ENCODE measurements around the gene MBP.

Gene MBP

DNA sequence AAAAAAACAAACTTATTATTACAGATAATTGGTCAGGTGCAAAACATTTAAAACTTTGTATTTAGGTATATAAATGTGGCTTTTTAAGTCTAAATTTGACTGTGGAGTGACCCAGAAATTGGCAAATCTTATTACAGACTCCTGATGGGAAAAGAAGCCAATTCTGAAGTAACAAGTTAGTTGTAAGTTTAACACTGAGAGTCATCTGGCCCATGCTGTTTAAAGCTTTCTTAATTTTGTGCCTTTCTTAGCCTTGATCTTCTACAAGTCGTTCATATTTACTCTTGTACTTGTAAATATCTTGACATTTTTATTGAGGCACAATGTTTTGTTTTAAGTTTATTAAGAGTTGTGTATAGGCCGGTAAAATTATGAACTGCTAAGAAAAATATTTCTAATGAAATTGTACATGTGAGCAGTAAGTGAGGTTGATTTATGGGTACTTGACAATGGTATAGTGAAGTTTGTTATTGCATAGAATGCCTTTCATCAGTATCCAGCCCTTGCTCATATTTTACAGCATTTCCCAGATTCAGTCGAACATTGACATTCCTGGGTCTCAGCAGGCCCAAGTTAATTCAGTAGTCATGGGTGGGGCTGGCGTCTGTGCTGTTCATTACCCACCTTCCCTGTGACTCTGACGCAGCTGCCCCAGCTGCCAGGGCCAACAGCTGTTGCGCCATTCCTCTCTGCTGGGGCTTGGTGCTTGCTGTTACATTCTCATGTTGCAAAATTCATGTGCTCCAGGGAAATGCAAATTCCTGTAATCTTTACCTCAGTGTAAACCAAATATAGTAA, 188.8 kb downstream of the MBP start:
- Mint-ChIP-seq H3K9me3 (peaks cover 13% of the 10 kb centered on the region), H3K27ac (no peak overlapping the region), H3K4me3 (no peak overlapping the region), H3K4me1 (no peaks in the 10 kb centered on the region), H3K36me3 (ENCODE audit: low read depth) (peaks cover 71% of the 10 kb centered on the region), H3K27me3 (ENCODE audit: low read depth, poor library complexity) (no peaks in the 10 kb centered on the region)
- DNase-seq, result no peak
- no peak for TF ChIP-seq CTCF (IDR thresholded peaks at IDR 0.05)

DNA sequence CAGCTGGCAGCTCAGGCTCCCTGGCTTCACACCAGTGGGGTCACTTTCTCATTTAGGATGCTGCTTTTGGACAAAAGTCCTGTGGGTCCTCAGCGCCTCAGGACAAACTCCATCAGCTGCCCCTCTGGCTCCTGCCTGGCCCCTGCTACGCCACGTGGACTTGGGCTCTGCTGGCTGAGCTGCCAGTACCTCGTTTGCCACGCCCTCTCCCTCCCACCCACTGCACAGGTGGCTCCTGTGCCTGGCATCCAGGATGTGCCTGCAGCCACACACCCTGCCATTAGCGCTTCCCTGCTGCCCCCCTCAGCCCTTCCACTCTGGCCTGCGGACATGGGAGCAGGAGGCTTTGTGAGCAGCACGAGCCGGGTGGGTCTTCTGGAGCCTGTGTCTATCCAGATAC, 191.3 kb downstream of the MBP start:
- H3K27ac Mint-ChIP-seq, result no peak overlapping the region
- H3K36me3 Mint-ChIP-seq (ENCODE audit: low read depth), result peaks cover 62% of the 10 kb centered on the region
- peaks cover 8% of the 10 kb centered on the region for H3K9me3 Mint-ChIP-seq
- no peak for DNase-seq
- no peaks in the 10 kb centered on the region for H3K4me1 Mint-ChIP-seq
- H3K4me3 Mint-ChIP-seq, result no peak overlapping the region
- no peak for TF ChIP-seq CTCF (IDR thresholded peaks at IDR 0.05)
- peaks cover 4% of the 10 kb centered on the region for H3K27me3 Mint-ChIP-seq (ENCODE audit: low read depth, poor library complexity)

- H3K4me3 Mint-ChIP-seq, result no peak overlapping the region
- H3K27ac Mint-ChIP-seq, result no peak overlapping the region
- no peak for DNase-seq
- H3K9me3 Mint-ChIP-seq, result no peaks in the 10 kb centered on the region
- TF ChIP-seq CTCF (IDR thresholded peaks at IDR 0.05), result no peak
- H3K4me1 Mint-ChIP-seq, result no peaks in the 10 kb centered on the region
- H3K36me3 Mint-ChIP-seq (ENCODE audit: low read depth), result peaks cover 44% of the 10 kb centered on the region
- peaks cover 4% of the 10 kb centered on the region for H3K27me3 Mint-ChIP-seq (ENCODE audit: low read depth, poor library complexity)
Observed at GRCh38 chr18:76938619-76939018, 194.0 kb downstream of the MBP start.

DNA sequence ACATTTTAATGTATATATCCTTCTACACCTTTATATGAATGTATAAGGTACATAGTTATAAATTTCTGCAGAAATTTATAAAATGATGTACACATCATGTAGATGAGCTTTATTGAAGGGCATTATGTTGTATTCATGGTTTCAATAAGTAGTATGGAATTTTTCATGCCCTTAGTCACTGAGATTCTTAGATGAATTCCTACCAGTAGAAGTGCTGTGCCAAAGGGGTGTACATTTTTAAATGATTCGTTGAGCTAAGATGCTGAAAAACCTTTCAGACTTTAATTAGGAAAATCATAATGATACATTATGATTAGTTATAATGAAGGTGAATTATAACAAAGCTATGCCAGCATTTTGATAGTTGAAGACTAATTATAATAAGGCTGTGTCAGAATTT, 195.0 kb downstream of the MBP start:
- Mint-ChIP-seq H3K27me3 (ENCODE audit: low read depth, poor library complexity) (peaks cover 4% of the 10 kb centered on the region), H3K4me1 (no peaks in the 10 kb centered on the region), H3K4me3 (no peak overlapping the region), H3K36me3 (ENCODE audit: low read depth) (peaks cover 41% of the 10 kb centered on the region), H3K9me3 (no peaks in the 10 kb centered on the region), H3K27ac (no peak overlapping the region)
- no peak for DNase-seq
- no peak for TF ChIP-seq CTCF (IDR thresholded peaks at IDR 0.05)

- Mint-ChIP-seq H3K36me3 (ENCODE audit: low read depth) (peaks cover 44% of the 10 kb centered on the region), H3K9me3 (no peaks in the 10 kb centered on the region), H3K4me1 (no peaks in the 10 kb centered on the region), H3K27ac (no peak overlapping the region), H3K27me3 (ENCODE audit: low read depth, poor library complexity) (peaks cover 4% of the 10 kb centered on the region), H3K4me3 (no peak overlapping the region)
- no peak for DNase-seq
- no peak for TF ChIP-seq CTCF (IDR thresholded peaks at IDR 0.05)
Observed at GRCh38 chr18:76936877-76937276, 195.7 kb downstream of the MBP start.

- H3K27ac Mint-ChIP-seq, result no peak overlapping the region
Observed at GRCh38 chr18:76935722-76936337, 196.8 kb downstream of the MBP start.

More at GRCh38 chr18:76935722-76936337, 196.8 kb downstream of the MBP start:
- Mint-ChIP-seq H3K9me3 (no peaks in the 10 kb centered on the region), H3K4me3 (no peak overlapping the region), H3K4me1 (no peaks in the 10 kb centered on the region), H3K36me3 (ENCODE audit: low read depth) (peaks cover 44% of the 10 kb centered on the region), H3K27me3 (ENCODE audit: low read depth, poor library complexity) (peaks cover 4% of the 10 kb centered on the region)
- no peak for TF ChIP-seq CTCF (IDR thresholded peaks at IDR 0.05)
- no peak for DNase-seq
